ENCODE results near the gene DDAH1.

The DDAH1 gene

GRCh38 chr1:85328713-85329397 lies 136.1 kb downstream of the DDAH1 start:
- DNase-seq (ENCODE audit: low read depth, low spot score) = no peak

GRCh38 chr1:85327759-85328158 lies 137.2 kb downstream of the DDAH1 start:
- DNase-seq (ENCODE audit: low read depth, low spot score) = no peak

- no peak for DNase-seq (ENCODE audit: low read depth, low spot score)
These were observed 138.1 kb downstream of the DDAH1 start for GRCh38 chr1:85326851-85327250.

- no peak for DNase-seq (ENCODE audit: low read depth, low spot score)
These were observed 138.6 kb downstream of the DDAH1 start for GRCh38 chr1:85326336-85326735.

- no peak for DNase-seq (ENCODE audit: low read depth, low spot score)
These were observed 139.0 kb downstream of the DDAH1 start for GRCh38 chr1:85325920-85326319.

GRCh38 chr1:85323770-85324169 lies 141.2 kb downstream of the DDAH1 start:
- DNase-seq (ENCODE audit: low read depth, low spot score) = no peak

GRCh38 chr1:85322655-85323054 lies 142.3 kb downstream of the DDAH1 start:
- no peak for DNase-seq (ENCODE audit: low read depth, low spot score)

- DNase-seq (ENCODE audit: low read depth, low spot score) = no peak
These were observed 143.6 kb downstream of the DDAH1 start for GRCh38 chr1:85321237-85321964.

GRCh38 chr1:85320371-85321131 lies 144.4 kb downstream of the DDAH1 start:
- no peak for DNase-seq (ENCODE audit: low read depth, low spot score)

- no peak for DNase-seq (ENCODE audit: low read depth, low spot score)
These were observed 145.0 kb downstream of the DDAH1 start for GRCh38 chr1:85319931-85320330.

- DNase-seq (ENCODE audit: low read depth, low spot score) = no peak
These were observed 145.5 kb downstream of the DDAH1 start for GRCh38 chr1:85319491-85319890.

- no peak for DNase-seq (ENCODE audit: low read depth, low spot score)
These were observed 146.7 kb downstream of the DDAH1 start for GRCh38 chr1:85318217-85318616.

GRCh38 chr1:85317560-85317959 lies 147.4 kb downstream of the DDAH1 start:
- no peak for DNase-seq (ENCODE audit: low read depth, low spot score)

GRCh38 chr1:85316321-85316720 lies 148.6 kb downstream of the DDAH1 start:
- DNase-seq (ENCODE audit: low read depth, low spot score) = no peak

GRCh38 chr1:85315789-85316188 lies 149.2 kb downstream of the DDAH1 start:
- no peak for DNase-seq (ENCODE audit: low read depth, low spot score)

- no peak for DNase-seq (ENCODE audit: low read depth, low spot score)
These were observed 150.2 kb downstream of the DDAH1 start for GRCh38 chr1:85314726-85315125.

- DNase-seq (ENCODE audit: low read depth, low spot score) = no peak
These were observed 150.9 kb downstream of the DDAH1 start for GRCh38 chr1:85313888-85314696.

- DNase-seq (ENCODE audit: low read depth, low spot score) = no peak
These were observed 153.1 kb downstream of the DDAH1 start for GRCh38 chr1:85311818-85312217.

GRCh38 chr1:85308833-85309350 lies 156.1 kb downstream of the DDAH1 start:
- DNase-seq (ENCODE audit: low read depth, low spot score) = no peak

GRCh38 chr1:85307987-85308832 lies 156.7 kb downstream of the DDAH1 start:
- DNase-seq (ENCODE audit: low read depth, low spot score) = peak; percentile 20

GRCh38 chr1:85306236-85306635 lies 158.7 kb downstream of the DDAH1 start:
- DNase-seq (ENCODE audit: low read depth, low spot score) = no peak
